ENCODE results near the gene HSD17B4. TPM values are rescaled to one million over a fixed set of nuclear protein-coding genes. Genes with fewer than 3 reads are reported as not detected.
A peak's percentile ranks its signal among the peaks of the same experiment; 100 is the strongest.
"Not testable (repeated sequence)": the region's sequence is repeated elsewhere in the genome, so short reads cannot be mapped to it uniquely, and the experiment has no call there.

HSD17B4 gene
- total and polyA plus RNA-seq, 2 of the 13 experiments (the other 11 are each of a cell fraction or from before 2014, with no cell fraction given) = 178 to 399 TPM

GRCh38 chr5:119501671-119502179 lies 49.4 kb downstream of the HSD17B4 start:
- no peak for TF ChIP-seq RBFOX2 (IDR thresholded peaks at IDR 0.05; ENCODE audit: low read depth, low read length)
- no peak for TF ChIP-seq DMAP1 (CRISPR knock-in tag; IDR thresholded peaks at IDR 0.05)
- TF ChIP-seq RFX3 (CRISPR knock-in tag; IDR thresholded peaks at IDR 0.05) = no peak
- ATAC-seq (no peak), DNase-seq (ENCODE audit: low spot score) (no peak), FAIRE-seq (no peak)
- no peak overlapping the region for H3K4me3 ChIP-seq (replicated peaks in 1 of 3; ENCODE audit: insufficient read depth in 1 of 3, low read depth in 2 of 3, low read length in 3 of 3)
- H2AFZ ChIP-seq (ENCODE audit: low read length) = no peak overlapping the region
- in situ Hi-C loops (cut with HindIII; ENCODE audit: extremely low pct_ligation_motif_present, low pct_unique_long_range_greater_than_20kb) (no loop called here), intact Hi-C loops (cut with micrococcal nuclease; ENCODE audit: unreplicated experiment) (no loop called here)
- H3K9ac ChIP-seq (ENCODE audit: insufficient read depth, low read depth, low read length) = no peak overlapping the region
- BruUV-seq (replicated peaks) = no TSS peak
- POLR2A ChIA-PET = no interaction called here
- 93% methylated on average over 2 of the region's 2 CpGs for WGBS (ENCODE audit: low lambda C conversion rate)
- peaks cover 11% of the 10 kb centered on the region for H3K9me3 ChIP-seq (ENCODE audit: low read length)
- H3K4me1 ChIP-seq (ENCODE audit: insufficient read depth, low read length) = no peaks in the 10 kb centered on the region
- H3K27ac ChIP-seq (ENCODE audit: extremely low read length, insufficient read depth, low read length) = no peak overlapping the region
- H3K36me3 ChIP-seq (replicated peaks in 1 of 2; ENCODE audit: control insufficient read depth in 1 of 2, insufficient read depth in 2 of 2, low read length in 2 of 2) = peaks cover 4 to 45% of the 10 kb centered on the region in 2 experiments; a peak in 4 of 5 replicates
- CTCF ChIA-PET (ENCODE audit: low intra/inter-chr PET ratio, low total read pairs) = no interaction called here
- no peaks in the 10 kb centered on the region for H3K27me3 ChIP-seq (ENCODE audit: control insufficient read depth in 1 of 2, insufficient read depth in 2 of 2, low read length in 2 of 2)
- H4K20me1 ChIP-seq (ENCODE audit: insufficient read depth, low read length) = no peaks in the 10 kb centered on the region
- peaks cover 6% of the 10 kb centered on the region for H3K79me2 ChIP-seq (ENCODE audit: insufficient read depth, low read length)
- H3K4me2 ChIP-seq (ENCODE audit: low read depth, low read length) = no peak overlapping the region

GRCh38 chr5:119503939-119504338 lies 51.6 kb downstream of the HSD17B4 start:
- CTCF ChIA-PET (ENCODE audit: low intra/inter-chr PET ratio, low total read pairs); FAIRE-seq: not testable (repeated sequence)

More at GRCh38 chr5:119503939-119504338, 51.6 kb downstream of the HSD17B4 start:
- BruUV-seq (replicated peaks); H2AFZ ChIP-seq (ENCODE audit: low read length); H3K27me3 ChIP-seq (ENCODE audit: control insufficient read depth in 1 of 2, insufficient read depth in 2 of 2, low read length in 2 of 2); H4K20me1 ChIP-seq (ENCODE audit: insufficient read depth, low read length); DNase-seq (ENCODE audit: low spot score); H3K4me3 ChIP-seq (replicated peaks in 1 of 3; ENCODE audit: insufficient read depth in 1 of 3, low read depth in 2 of 3, low read length in 3 of 3); POLR2A ChIA-PET; in situ Hi-C loops (cut with HindIII; ENCODE audit: extremely low pct_ligation_motif_present, low pct_unique_long_range_greater_than_20kb); intact Hi-C loops (cut with micrococcal nuclease; ENCODE audit: unreplicated experiment); H3K27ac ChIP-seq (ENCODE audit: extremely low read length, insufficient read depth, low read length); H3K4me2 ChIP-seq (ENCODE audit: low read depth, low read length); H3K4me1 ChIP-seq (ENCODE audit: insufficient read depth, low read length); ATAC-seq; H3K9ac ChIP-seq (ENCODE audit: insufficient read depth, low read depth, low read length); H3K79me2 ChIP-seq (ENCODE audit: insufficient read depth, low read length): not testable (repeated sequence)
- Histone ChIP-seq H3K9me3 (ENCODE audit: low read length) (peaks cover 11% of the 10 kb centered on the region), H3K36me3 (replicated peaks in 1 of 2; ENCODE audit: control insufficient read depth in 1 of 2, insufficient read depth in 2 of 2, low read length in 2 of 2) (peaks cover 0 to 41% of the 10 kb centered on the region in 2 experiments; a peak in 3 of 5 replicates)
- 98% methylated on average over 4 of the region's 4 CpGs for WGBS (ENCODE audit: low lambda C conversion rate)
- peak; percentile 32; the same call in 1 of the 2 replicates for TF ChIP-seq RCOR2 (CRISPR knock-in tag; IDR thresholded peaks at IDR 0.05)
- TF ChIP-seq CHD4 (IDR thresholded peaks at IDR 0.05; ENCODE audit: borderline replicate concordance, low read length) = 0 out of 2 replicates have a peak, but pooled peaks have one; percentile 3
- TF ChIP-seq TARDBP (CRISPR knock-in tag; IDR thresholded peaks at IDR 0.05) = peak; percentile 17; the same call in 1 of the 2 replicates
